GM23248 (cell line): ENCODE results near the gene ZCCHC24.

Experiments
- EZH2 ChIP-seq: fragments of 200-600 bp; sonication (generic); IDR thresholded peaks from 2 replicates; pipeline ENCODE4 v1.6.1; 2018; ENCODE audit warnings: antibody characterized with exemption, mild to moderate bottlenecking; ENCODE audit not compliant: insufficient read depth, poor library complexity, severe bottlenecking
- EZH2phosphoT487 ChIP-seq: fragments of 200-600 bp; sonication (generic); IDR thresholded peaks from 2 replicates; pipeline ENCODE4 v1.6.1; 2018; ENCODE audit warnings: antibody characterized with exemption, moderate library complexity, mild to moderate bottlenecking, low read depth; ENCODE audit not compliant: insufficient read depth

DNA sequence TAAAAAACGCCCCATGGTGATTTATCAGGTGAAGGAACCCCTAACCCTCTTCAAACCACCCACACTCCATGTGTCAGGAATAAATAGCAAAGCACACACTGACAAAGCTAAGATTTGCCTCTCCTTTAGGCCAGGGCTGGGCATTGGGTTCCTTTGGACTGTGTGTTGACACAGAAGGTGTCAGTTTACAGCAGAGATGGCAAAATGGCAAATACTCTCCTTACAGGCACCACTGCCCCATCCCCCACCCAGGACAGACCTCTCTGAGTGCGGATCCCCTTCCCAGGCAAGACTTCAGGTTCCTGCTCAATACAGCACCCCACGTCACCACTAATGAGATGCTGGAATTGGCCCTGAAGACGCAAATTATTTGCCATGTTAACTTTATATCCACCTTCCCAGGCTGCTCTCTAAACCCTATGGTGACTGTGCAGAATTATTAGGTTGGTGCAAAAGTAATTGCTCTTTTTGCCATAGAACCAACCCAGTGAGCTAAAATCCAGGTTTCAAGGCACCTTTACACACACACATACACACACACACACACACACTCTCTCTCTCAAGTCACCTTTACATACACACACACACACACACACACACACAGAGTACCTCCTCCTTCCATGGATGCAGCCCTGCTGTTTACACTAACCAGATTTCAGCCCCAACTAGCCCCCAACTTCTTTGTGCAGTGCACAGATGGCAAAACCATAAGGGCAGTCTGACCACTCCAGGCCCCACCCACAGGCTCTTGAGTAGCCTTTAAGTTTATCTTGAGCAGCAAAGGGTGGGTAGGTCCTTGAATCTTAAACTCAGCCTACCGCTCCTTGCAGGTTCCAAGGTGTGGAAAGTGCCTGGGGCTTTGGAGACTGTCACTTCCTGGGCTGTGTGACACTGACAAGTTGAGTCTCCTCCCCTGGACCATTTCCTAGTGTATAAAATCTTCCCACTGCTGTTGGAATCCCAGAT, 4.0 kb upstream of the ZCCHC24 start:
- TF ChIP-seq EZH2 (no peak), EZH2phosphoT487 (no peak)
